ENCODE data around the gene WWOX. TPM values are rescaled to one million over a fixed set of nuclear protein-coding genes. Genes with fewer than 3 reads are reported as not detected.

The WWOX gene
- polyA plus RNA-seq, 3 donors = 36.2 to 37.9 (median 36.7) TPM

DNA sequence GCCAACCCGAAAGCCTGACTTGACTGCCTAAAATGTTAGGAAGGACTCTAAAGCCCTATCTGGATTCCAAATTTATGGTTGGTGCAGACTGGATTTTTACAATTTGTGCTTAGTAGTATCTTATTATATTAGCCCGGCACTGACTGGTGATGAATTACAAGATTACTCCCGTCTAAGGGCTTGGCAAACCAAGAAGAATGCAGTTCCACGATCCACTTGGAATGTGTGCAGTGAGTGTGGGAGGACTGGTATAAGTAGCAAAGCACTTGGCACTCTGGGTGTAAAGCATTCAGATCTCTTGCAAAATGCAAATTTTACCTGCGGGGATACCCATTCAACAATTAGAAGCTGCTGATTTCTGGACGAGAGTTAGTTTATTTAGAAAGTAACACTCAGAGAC, 961.7 kb downstream of the WWOX start:
- no peak for DNase-seq (ENCODE audit: extremely low read depth in 1 of 11, low read depth in 9 of 11, low spot score in 4 of 11)

DNA sequence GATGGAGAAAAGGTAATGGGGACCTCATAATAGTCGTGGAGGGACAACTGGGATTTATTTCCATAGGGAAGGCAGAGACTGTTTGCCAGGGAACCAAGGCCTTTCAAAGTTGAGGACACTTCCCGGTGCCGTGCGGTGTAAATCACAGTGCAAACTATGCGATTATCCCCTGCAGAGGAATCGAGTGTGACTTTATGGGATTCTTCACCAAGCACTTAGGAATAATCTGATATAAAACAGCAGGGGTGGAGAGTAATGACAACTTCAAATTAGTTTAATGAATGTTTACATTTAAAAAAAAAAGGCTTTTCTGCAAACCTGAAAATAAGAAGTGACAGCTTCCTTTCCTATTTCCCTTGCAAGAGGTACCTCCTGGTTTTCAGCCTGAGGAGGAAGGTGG, 962.9 kb downstream of the WWOX start:
- no peak for DNase-seq (ENCODE audit: extremely low read depth in 1 of 11, low read depth in 9 of 11, low spot score in 4 of 11)

DNA sequence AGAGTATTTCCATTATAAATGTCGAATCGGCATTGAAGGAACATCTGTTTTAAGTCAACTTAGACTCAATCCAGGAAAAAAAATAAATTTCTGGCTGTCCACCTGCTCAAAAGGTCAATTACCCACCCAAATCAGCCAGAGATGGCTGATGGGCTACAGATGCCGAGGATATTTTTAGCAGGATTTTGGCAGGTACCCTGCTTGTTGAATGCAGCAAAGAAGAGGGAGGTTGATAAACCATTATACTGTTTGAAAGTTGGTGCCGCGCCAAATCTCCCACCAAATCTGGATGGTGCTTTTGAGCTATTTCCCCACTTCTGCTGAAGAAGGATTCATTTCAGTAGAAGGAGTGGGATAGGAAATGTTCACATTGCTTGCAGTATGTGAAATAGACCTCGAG, 963.4 kb downstream of the WWOX start:
- DNase-seq (ENCODE audit: extremely low read depth in 1 of 11, low read depth in 9 of 11, low spot score in 4 of 11) = no peak

DNA sequence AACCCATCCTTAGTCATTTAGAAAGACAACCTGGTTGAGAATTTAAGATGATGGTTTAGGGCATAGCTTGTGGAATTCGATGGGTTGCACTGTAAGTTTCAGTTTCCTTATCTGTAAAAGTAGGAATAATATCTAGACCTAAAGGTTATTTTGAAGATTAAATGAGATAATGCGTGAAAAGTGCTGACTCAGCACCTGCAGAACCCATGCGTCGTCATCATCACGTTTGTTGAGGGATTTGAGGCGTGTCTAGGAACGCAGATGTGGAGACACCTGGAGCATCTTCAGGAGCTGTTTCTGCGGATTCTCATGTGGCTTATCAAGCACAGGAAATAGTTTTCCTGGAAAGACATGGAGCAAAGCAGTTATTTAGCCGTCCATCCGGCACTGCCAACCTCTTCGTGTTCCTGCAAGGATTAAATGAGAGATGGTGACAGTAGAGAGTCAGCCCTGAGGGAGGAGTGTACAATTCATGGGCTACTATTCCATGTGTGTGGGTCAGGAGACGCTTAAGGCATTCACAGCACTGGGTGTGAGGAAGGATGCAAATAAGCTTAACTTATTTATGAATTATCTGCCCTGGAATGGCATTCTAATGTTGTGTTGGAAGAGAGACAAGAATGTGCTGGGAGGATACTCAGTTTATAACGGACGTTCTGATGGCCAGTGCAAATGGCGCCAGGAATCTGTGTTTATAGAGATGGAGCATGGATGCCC, 965.0 kb downstream of the WWOX start:
- no peak for DNase-seq (ENCODE audit: extremely low read depth in 1 of 11, low read depth in 9 of 11, low spot score in 4 of 11)

DNA sequence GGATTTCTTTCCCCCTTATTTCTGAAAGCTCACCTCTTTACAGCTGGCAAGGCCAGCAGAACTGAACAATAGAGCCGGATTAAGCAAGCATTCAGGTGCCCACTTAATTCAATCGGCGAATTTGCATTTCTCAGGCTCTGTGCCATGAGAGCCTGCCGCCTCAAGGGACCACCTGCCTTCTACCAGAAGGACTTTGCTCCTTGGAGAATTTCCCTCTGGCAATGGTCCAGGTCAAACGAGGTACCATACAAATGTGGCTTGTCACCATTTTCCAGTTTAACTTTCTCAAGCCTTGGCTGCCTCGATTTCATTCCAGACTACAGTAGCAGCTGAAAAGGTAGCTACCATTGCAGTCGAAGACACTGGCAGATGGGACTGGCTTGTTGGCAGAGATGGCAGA, 967.1 kb downstream of the WWOX start:
- DNase-seq (ENCODE audit: extremely low read depth in 1 of 11, low read depth in 9 of 11, low spot score in 4 of 11) = no peak

DNA sequence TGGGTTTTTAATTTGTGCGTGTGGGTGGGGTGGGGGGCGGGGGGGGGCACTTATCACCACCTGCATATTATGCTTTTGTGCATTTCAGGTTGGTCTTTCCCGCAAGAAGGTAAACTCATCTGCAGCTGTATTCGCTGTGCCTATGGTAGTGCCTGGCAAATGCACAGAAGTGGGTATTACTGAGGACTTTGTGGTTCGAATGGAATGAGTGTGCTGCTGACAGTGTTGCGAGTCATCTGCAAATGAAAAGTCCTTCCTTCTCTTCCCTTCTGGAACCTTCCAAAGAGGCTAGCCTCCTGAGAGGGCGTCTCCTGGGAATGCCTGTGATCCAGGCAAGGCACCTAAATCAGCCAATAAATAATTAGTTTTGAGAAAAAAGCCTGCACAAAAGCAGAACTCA, 968.1 kb downstream of the WWOX start:
- DNase-seq (ENCODE audit: extremely low read depth in 1 of 11, low read depth in 9 of 11, low spot score in 4 of 11) = no peak

DNA sequence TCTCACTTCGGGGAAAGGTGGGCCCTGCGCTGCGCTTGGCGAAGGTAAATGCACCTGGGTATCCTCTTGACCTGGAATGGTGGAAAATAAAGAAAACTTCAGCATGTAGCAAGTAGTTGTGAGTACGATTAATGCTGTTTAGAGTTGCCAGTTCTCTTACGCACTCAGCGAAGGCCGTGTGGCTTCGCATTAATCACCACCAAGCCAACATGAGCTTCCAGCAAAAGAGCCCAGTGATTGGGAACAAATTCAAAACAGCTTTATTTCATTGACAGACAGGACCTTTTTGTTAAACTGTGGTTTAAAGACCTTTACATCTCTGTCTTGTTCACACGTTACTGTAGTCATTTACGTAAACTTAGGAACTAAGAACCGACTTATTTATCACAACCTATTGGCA, 969.7 kb downstream of the WWOX start:
- DNase-seq (ENCODE audit: extremely low read depth in 1 of 11, low read depth in 9 of 11, low spot score in 4 of 11) = no peak

DNA sequence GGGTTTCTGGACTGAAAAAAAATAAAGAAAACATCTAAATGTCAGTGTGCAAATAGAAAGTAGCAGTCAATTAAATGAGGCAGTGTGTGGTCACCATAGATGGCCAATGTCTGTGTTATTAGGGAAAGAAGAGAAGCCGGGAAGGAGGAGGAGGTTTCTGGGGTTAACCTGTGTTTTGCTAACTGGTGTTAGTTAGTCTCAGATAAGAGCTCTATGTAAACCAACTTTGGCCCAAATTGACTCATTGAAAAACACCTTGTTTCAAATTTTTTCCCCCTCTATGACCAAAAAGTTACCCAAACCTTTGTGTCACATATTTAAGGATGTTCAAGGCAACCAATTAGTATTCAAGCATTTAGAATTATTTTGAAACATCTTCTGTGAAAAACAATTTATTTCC, 970.2 kb downstream of the WWOX start:
- DNase-seq (ENCODE audit: extremely low read depth in 1 of 11, low read depth in 9 of 11, low spot score in 4 of 11) = no peak

DNA sequence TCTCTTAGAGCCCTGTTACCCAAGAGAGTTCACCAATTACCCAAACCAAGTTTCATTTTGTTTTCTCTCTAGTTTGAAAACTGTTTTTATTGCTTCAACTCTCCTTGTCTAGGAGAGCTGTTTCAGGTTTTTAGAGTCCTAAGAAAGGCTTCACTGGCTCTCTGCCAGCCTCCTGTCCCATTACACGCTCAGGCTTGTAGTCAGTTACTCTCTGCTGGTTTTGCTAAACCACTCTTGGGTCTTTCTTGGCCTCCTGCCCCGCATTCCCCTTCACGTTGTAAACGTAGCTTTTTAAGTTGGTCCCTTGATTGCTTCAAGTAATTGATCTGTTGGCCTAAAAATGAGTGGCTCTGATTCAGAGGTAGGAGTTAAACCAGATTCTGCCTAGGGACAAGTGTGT, 972.0 kb downstream of the WWOX start:
- DNase-seq (ENCODE audit: extremely low read depth in 1 of 11, low read depth in 9 of 11, low spot score in 4 of 11) = peak in 3 of 11 donors; percentile 36 to 46 (median 41)

DNA sequence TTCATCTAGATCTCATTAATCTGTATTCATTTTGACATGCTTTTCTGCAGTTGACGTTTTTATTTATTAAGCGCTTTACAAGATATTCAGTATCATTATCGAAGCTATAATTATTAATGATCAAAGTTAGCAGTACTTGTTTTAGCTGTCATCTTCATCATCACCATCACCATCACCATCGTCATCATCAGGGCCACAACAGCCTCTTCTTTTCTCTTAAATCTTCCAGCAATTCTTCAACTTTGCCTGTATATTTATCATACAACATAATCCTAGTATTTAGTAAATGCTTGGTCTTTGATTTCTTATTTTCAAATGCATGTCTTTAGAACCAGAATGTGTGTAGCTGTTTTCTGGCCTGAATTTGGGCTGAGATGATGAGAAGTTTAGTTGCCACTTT, 973.1 kb downstream of the WWOX start:
- DNase-seq (ENCODE audit: extremely low read depth in 1 of 11, low read depth in 9 of 11, low spot score in 4 of 11) = no peak

DNA sequence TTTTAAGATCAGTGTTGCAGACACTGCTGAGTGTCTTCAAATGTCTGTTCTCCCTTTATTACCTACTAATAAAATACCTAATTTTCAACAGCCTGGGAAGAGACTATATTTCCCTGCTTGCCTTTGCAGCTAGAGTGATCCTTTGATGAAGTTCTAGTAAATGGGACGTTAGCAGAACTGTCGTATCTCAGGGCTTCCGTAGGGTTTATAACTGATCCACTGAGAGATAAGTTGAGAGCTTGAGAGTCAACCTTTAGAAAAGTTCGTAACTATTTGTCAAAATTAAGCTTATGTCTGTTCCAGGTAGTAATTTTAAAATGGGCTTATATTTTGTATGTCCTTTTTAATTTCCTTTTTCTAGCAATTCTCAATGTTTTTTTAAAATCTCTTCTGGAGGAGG, 974.1 kb downstream of the WWOX start:
- DNase-seq (ENCODE audit: extremely low read depth in 1 of 11, low read depth in 9 of 11, low spot score in 4 of 11) = no peak

DNA sequence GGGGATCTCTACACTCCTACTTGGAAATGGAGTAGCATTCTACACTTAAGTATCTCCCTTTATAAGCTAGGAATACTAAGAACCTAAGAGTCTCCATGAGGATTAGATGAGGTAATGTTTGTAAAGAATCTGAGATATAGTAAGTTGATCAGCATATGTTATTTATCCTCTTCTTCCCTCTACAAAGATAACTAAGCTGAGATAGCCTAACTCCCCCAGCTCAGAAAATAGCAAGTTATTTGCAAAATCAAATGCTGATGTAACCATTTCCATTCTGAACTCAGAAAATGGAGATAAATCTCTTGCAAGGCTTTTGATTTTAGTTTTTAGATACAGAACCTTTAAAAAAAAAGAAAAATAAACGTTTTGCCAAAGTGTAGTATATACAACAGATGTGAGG, 975.1 kb downstream of the WWOX start:
- DNase-seq (ENCODE audit: extremely low read depth in 1 of 11, low read depth in 9 of 11, low spot score in 4 of 11) = no peak

DNA sequence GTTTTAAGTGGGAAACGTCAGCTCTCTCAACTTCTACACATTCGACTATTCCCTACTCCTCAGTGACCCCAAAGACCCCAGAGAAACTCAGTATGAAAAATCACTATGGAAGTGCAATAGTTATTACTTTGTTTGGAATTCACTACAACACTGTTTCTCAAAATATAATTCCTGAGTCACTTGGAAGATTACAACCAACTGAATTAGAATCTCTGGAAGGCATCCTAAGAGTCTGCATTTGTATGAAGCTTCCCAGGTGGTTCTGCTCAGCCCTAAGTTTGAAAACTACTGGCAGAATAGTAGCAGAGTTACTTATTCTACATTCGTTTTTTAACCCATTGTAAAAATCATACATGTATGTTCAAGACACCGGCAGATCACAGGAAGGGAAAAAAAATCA, 975.5 kb downstream of the WWOX start:
- no peak for DNase-seq (ENCODE audit: extremely low read depth in 1 of 11, low read depth in 9 of 11, low spot score in 4 of 11)

DNA sequence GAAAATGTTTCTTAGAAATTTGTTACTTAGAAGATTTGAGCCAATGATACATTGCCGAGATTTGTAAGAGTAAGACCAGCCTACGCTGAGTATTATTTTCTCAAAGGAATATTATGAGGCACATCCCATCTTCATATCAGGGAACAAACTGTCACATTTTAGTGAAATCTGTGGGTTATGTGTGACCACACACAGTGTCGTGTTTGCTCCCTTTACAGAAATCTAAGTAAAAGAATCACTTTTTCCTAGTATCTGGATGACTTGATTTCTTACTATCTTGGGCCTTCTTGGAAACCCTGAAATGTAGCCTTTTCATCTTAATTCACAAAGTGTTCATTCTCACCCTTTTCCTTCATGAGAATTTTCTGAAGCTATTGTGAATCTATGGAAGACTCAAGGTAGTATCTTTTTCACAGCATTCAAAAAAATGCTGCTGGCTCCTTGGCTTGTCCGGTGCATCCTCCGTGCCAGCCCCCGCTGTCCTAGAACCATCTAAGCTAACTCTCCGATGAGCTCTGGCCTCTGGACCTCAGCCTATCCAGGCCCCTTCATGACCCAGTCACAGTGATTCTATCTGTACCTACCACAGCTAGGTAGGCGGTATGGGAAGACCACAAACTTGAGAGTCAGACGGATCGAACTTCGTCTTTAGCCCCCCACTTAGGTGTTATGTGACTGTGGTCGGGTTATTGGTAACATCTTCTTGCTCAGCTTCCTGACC, 976.8 kb downstream of the WWOX start:
- no peak for DNase-seq (ENCODE audit: extremely low read depth in 1 of 11, low read depth in 9 of 11, low spot score in 4 of 11)

DNA sequence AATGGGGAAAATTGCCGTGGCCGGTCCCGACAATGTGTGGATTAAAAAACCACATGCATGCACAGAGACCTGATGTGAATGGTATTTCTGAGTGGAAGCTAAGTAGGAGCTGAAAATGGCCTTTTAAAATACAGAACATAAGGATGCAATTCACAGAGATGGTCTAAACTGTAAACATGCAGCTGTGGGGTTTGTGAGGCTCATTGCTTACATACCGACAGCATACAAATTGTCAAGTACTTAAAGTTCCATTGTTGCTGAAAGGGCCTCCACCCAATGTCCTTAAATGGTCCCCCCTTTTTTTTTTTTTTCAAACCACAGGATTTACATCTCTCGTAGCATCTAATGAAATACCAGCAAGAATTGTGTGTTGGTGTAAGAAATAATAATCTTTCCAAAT, 977.9 kb downstream of the WWOX start:
- no peak for DNase-seq (ENCODE audit: extremely low read depth in 1 of 11, low read depth in 9 of 11, low spot score in 4 of 11)

DNA sequence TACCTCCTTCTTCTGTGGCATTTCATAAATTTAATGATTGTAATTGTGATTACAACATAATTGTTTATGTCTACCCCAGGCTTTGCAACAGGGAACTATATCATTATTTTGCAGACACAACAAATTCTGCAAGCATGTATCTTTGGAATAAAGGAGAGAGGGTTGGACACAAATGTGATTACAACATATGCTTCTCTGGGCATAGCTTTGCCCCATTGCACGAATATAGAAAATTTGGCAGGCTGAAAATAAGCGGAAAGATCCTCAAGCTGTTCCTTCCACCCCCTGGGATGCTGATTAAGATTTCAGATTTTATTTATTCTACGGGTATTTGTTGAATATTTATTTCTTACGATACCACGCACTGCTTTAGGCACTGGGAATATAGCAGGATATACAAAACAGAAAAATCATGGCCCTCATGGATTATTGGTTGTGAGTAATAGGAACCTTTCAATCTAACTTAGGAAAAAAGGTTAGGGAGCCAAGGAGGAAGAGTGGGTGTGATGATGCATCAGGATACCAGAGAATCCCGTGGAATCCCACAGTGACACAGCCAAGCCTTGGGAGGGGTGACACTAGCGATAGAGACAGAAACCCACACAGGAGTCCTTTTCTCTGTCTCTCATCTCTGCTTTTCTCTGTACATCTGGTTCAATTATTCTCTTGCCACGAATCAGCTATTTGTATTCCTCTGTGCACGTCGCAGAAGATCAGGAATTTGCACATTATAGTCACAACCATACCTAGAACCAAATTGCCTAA, 980.4 kb downstream of the WWOX start:
- no peak for DNase-seq (ENCODE audit: extremely low read depth in 1 of 11, low read depth in 9 of 11, low spot score in 4 of 11)

DNA sequence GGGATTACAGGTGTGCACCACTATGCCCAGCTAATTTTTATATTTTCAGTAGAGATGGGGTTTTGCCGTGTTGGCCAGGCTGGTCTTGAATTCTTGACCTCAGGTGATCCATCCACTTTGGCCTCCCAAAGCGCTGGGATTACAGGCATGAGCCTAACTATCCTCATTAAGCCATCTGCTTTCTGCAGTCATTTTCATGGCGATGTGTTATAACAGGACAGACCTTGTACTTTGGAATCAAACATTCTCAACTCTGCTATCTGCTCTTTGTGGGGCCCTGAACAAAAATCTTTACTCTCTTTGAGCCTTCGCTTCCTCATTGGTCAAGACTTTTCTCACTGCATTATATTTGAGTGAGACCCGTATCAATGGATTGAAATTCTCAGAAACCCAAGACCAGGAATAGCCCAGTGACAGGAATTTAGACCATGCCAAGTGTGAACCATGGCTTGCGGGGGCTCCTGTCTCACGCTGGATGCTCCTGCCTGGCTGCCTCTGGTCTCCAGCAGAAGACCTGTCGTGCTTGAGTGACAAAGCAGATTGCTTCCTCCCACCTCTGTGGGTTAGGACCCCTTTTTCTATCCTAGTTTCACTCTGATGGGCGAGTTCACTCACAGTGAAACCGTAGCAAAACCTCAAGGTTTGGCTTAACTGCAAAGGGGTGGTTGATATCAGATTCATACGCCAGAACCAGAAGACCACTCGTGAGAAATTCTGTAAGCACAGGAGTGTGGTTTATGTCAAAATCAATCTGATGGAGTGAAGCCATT, 982.0 kb downstream of the WWOX start:
- no peak for DNase-seq (ENCODE audit: extremely low read depth in 1 of 11, low read depth in 9 of 11, low spot score in 4 of 11)

DNA sequence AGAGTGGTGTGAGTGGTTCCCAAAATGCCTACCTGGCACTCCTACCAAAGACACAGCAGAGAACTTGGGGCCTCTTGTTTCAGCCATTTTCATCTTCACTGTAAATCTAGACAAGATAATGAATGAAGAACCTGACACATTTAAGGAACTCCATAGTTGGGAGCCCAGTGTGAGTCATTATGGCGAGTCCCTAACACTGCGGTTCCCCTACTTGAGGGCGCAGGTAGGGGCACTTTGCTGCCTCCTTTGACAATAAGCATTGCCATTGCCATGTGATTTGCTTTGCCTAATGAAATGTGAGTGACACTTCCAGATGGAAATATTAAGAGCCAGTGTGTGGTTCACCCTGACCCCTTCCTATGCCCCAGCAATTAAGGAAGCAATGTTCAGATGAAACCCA, 983.5 kb downstream of the WWOX start:
- DNase-seq (ENCODE audit: extremely low read depth in 1 of 11, low read depth in 9 of 11, low spot score in 4 of 11) = no peak

DNA sequence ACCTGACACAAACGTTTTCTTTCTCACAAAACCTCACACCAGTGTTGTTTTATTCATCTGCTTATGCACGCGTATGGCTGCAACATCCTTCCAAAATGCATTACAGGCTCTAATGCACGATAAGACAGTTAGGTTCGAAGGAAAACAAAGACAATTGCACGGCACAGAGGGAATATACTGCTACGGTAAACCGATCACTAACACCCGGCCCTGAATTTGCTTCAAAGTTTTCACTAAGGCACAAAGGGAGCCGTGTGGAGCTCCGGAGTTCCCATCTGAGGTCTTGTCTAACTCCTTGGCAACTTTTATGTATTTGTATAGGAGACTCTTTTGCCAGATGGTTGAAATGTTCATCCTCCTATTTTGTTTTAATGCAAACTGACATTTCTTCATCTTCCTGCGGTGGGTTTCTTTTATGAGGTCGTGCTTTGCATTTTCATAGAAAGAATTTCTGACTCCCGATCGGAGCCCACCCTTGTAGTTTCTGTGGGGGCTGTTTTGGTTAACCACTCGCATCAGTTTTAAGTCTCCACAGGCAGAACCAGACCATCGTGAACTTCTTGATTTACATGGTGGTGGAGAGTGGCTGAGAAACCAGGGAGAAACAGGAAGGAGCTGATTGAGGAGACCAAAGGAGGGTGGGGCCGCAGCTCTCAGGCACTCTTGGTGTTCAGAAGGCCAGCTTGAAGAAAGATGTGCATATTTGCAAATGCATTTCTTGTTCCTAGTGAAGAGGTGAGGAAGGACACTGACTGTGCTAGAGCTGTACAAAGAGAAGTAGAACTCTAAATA, 984.2 kb downstream of the WWOX start:
- DNase-seq (ENCODE audit: extremely low read depth in 1 of 11, low read depth in 9 of 11, low spot score in 4 of 11) = no peak
